Measurements from ENCODE around the gene PLSCR4.
"Not testable (repeated sequence)": the region's sequence is repeated elsewhere in the genome, so short reads cannot be mapped to it uniquely, and the experiment has no call there.

The PLSCR4 gene

DNA sequence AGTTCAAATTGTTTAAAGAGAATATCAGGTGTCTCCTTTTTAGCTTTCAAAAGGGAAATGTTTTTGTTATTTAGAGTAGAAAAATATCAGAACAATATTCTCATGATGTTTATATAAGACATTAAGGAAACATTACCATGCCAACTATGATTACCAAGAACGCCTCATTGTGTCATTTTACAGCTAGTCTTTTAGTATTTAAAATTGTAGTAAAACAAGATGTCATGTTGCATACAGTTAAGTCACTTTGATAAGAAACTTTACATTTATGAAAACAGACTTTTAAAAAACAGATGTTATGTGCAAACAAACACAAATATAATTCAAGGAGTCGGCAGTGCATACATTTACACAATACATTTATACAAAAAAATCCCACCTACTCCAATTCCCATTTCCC lies 4.4 kb downstream of the PLSCR4 start:
- no peak for DNase-seq

DNA sequence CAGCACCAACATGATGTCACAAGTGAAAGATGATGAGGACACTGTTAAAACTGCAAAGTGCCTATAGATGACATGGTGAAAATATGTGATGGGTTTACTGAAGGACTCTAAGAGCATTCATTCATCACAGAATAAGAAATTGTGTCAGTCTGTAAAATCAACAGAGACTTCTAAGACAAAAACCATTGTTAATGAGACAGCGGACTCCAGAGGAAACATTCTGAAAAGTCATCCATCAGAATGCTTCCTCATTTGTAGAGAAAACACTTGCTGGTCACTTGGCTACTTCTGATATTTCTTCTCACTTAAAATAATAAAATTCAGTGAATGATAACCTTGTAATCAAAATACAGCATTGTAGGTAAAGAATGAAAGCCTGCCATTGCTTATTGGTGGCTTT lies 7.3 kb downstream of the PLSCR4 start:
- no peak for DNase-seq

DNA sequence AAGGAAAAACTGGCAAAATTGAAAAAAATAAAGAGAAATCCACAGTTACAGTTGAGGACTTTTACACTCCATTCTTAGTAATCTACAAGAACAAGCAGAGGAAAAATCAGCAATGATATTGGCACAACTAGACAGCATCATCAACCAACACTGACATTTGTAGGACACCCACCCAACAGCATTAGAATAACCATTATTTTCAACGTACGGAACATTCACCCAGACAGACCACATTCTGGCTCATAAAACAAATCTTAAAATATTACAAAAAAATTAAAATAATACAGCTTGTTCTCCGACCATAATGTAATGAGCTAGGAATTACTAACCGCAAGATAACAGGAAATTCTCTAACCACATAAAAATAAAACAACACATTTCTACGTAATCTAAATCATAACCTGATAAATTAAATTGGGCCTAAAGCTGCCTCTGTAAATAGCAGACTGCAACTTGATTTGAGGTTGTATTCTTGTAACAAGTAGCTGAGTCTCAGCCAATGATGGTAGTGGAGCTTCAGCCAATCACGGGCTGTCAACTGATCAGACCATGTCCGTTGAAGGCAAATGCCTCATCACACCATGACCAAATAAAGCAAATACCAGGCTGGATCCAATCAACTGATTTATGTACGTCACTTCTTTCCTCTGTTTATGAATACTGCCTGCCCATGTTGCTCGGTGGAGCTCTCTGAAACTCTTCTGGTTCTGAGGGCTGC lies 9.2 kb downstream of the PLSCR4 start:
- DNase-seq = no peak

DNA sequence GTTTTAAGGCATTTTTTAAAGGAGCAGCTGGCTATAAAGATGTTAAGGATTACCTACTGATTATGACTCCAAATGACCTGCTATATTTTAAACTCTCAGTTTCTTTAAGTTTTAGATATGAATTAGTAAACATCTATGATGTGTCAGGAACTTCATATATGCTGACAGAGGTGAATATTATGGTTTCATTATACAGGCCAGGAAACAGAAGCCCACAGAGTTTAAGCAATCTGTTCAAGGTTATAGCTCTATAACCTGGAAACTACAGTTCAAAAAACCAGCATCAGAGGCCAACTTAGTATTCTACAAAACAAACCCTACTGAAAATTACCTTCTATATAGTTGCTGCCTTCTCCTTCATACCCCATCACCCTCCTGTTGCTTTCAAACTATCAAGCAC lies 17.4 kb downstream of the PLSCR4 start:
- no peak for DNase-seq

DNA sequence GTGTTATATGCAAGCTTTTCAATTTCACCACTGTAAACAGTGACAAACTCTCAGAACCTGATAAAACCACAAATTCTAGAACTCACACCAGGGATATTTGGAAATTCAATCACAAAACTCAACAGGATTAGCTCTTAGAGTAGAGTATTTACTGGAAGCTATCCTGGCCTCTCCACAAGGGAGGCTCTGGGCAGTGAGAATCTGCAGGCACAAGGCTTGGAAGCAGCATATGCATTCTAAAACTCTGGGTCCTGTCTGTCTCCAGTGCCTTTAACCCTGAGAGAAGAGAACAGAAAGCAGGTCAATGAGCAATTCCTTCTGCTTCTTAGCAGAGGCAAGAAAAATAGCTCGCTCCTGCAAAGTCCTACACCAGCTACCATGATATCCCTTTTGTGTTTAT lies 23.4 kb downstream of the PLSCR4 start:
- DNase-seq = no peak

DNA sequence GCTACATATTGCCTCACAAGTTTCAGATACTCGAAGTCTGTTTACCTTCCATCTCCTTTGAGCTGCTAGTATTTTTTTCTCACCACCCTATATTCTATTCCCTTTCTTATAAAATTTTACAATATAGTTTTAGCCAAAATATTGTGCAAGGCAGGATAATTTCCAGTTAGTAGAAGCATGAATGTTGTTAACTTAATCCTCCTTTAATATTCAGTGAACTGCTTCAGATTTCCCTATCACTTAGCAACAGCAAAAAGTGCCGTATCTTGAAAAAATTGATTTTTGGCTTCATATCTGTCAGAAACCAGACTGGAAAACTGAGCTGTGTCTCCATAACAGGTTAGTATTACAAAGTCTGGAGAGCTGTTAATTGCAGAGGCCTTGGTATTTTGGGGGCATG lies 24.0 kb downstream of the PLSCR4 start:
- no peak for DNase-seq

DNA sequence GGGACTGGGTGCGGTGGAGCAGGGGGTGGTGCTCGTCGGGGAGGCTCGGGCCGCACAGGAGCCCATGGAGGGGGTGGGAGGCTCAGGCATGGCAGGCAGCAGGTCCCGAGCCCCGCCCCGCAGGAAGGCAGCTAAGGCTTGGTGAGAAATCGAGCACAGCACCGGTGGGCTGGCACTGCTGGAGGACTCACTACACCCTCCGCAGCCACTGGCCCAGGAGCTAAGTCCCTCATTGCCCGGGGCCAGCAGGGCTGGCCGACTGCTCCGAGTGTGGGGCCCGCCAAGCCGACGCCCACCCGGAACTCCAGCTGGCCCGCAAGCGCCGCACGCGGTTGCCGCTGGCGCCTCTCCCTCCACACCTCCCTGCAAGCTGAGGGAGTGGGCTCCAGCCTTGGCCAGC lies 25.4 kb downstream of the PLSCR4 start:
- not testable (repeated sequence) for DNase-seq

DNA sequence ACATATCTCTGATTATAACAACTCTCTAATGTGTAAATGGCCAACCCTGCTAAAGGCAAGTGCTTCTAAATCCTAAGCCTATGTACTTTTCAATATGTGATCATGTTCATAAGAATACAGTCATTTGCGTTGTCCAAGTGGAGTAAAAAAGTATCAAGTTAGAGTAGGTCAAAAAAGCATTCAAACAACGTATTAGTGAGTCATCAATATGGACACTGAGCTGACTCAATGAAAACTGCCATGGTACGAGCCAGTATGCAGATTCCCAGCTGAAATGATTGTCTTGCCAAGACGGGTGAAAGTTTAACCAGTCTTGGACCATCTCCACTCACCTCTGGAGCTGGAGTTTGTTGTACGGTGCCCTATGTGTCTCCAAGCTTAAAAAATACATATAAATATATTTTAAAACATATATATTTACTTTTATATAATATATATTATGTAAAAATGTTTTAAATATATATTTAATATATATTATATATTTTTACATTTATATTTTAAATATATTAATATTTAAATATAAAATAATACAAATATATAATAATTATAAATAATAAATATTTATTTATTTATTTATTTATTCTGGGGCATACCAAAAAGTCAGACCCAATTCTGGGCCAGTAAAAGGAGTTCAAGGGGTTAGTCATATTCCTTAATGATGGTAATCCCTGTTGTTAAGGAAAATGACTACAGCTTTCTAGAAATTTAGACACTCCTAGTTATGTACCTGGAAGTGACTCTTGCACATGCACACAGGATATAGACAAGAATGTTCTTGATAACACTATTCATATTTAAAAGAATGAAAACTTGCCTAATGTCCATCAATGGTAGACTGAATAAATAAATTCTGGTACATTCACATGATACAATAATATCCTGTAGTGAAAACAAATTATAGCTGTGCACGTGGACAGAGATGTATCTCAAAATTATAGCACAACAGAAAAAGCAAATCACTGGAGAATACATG lies 27.2 kb downstream of the PLSCR4 start:
- DNase-seq = no peak

DNA sequence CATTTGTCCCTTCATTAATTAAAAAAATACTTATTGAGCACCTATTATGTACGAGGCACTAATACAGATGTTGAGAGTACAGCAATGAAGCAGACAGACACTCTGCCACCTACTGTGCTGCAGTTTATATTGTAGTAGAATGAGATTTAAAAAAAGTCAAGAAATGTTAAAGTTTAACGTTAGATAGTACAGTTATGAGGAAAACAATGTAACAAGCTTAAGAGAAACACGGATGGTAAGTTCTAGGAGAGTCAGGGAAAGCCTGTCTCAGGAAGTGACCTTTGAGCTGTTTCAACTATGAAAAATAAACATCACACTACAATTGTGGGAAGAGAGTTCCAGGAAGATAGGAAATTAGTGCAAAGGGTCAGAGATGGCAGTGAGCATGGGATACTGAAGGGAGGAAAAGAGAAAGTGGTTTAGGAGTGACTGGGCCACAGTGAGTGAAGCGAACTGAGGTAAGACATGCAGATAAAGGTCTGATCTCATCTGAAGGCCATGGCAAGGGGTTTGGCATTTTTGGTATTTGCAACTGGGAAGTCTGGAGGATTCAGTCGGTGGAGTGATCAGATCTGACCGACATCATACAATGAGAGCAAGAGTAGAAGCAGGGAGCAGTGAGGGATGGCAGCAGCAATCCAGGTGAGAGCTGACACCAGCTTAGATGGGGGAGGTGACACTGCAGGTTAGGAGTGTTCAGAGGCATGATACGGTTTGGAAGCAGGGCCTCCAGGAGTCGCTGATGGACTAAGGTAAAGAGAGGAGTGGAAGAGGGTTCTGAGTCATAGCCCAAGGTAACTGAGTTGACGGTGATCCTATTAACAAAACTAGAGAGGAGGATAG lies 28.5 kb downstream of the PLSCR4 start:
- DNase-seq = no peak

DNA sequence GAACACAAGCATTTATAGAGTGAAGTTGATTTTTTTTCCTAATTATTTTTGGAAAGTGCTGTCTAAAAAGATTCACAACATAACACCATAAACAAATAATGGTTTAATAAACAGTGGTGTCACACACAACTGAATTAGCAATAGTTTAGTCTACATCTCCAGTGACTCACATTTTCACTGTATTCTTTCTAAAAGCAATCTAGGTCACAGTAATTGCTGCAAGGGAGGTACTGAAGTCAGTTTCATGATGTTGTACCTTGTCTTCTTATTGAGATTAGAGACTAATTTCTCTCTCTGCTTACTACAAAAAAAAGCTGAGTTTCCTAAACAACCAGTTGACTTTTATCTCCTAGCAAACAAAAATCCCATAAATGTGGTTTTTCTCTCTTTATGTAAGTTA lies 29.6 kb downstream of the PLSCR4 start:
- DNase-seq = no peak

DNA sequence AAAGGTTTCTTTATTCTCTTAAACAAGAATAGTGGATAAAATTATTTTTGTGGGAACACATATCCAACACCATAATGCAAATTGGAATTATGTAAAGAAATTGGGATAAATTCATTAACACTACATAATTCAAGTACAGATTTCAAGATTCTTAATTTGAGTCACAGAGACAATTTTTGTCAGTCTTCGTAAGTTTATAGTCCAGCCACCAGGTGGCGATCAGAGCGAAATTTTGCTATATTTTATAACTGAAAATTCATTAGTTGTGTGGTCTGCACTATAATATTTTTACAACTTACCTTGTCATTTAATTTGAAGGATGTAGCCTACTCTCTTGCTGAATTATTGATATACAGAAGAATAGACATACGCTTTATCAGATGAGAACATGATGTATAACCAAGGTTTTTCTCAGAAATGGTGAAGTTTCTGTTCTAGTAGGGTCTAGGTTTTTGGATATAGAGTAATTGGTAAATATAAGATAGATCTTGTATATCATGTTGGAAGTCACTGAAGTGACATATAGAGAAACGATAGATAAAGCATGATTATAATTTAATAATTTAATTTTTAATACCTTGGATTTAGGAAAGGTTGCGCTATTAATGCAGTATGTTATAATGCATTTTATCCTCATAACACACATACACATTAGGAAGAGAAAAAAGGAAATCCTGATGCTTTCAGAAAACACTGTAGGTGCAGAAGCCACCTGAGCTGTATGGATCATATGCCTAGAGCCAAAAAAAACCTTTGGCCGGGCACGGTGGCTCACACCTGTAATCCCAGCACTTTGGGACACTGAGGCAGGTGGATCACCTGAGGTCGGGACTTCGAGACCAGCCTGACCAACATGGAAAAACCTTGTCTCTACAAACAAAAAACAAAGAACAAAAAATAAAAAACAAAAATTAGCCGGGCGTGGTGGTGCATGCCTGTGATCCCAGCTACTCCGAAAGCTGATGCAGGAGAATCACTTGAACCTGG lies 31.7 kb downstream of the PLSCR4 start:
- DNase-seq = peak in 4 of 5 donors; percentile 7 to 31 (median 12)

DNA sequence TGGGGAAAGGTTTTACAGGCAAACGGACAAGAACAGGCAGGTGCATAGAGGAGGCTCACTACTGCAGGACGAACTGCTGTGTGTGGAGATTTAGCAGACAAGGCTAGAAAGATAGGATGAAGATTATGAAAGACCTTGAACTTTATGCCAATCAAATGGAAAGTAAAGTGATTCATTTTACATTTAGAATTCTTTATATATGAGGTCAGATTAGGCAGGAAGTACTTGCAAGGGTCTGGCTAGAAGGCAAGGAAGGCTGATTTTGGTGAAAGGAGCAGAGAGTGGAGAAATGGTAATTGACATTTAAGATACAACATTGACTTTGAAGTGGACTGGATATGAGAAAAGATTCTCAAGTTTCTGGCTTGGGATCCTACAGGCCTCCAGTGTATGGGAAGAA lies 33.6 kb downstream of the PLSCR4 start:
- no peak for DNase-seq

DNA sequence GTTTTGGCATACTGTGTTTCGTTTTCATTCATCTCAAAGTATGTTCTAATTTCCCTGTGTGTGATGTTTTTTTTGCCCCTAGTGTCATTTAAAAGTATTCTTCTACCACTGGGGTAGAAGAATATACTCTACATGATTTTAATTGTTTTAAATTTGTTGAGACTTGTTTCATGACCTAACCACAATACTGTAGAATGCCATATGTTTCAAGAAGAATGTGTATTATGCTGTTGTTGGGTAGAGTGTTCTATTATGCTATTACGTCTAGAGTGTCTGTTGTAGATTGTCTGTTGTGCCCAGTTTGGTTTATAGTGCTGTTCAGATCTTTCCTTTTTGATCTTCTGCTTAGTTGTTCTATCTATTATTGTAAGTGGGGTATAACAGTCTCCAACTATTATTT lies 36.4 kb downstream of the PLSCR4 start:
- DNase-seq = no peak

DNA sequence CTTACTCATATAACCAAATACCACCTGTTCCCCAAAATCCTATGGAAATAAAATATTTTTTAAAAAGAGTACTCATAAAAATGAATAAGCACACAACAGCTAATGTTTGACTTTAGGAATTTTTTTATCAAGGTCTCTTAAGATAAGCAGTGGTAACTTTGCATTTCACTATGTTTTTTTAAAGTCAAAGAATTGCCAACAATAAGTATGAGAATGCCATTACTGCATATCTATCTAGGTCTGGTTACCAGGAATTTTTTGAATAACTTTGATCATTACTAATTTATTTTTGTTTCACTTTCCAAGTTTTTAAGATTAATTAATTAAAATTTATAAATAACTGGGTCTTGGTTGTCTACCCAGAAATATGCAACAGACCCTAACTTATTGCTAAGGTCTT lies 41.5 kb downstream of the PLSCR4 start:
- no peak for DNase-seq

DNA sequence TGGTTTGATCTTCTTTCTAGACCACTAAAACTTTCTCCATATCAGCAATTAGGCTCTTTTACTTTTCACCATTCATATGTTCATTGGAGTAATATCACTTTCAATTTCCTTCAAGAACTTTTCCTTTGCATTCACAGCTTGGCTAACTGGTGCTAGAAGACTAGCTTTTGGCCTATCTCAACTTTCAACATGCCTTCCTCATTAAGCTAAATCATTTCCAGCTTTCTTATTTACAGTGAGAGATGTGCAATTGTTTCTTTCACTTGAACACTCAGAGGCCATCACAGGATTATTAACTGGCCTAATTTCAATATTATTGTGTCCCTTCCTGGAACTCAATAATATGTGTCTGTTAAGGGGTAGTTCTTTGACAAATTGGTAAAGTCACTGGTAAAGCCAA lies 47.1 kb downstream of the PLSCR4 start:
- DNase-seq = no peak

DNA sequence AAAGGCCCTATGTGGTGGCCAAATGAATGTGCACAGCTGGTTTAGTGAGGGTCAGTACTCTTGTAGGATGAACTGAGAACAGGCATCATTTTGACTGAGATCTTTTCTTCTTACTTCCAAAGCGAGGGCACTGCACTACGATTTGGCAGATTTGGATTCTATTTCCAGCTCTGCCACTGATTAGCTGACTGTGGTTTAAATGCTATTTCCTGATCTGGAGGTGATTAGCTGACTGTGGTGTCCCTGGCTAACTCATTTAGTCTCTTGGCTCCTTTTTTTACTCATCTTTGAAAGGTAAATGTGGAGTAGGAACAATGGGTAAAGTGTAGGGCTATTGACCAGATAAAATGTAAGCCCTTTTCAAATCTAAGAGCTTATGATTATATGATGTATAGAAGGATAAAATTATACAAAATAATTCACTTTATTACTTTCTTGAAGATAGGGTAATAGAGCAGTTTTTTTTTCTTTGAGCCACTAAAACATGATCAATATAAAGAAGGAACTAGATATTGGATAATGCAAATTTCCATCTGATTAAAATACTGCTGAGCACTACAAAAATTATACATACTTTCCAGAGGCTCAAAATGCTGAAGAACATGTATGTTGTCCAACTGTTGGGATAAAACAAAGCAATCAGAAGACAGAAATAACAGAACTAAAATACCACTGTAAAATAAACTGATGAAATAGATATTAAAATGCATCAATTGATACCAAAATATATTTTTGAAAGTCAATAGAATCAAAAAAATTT lies 50.3 kb downstream of the PLSCR4 start:
- no peak for DNase-seq

DNA sequence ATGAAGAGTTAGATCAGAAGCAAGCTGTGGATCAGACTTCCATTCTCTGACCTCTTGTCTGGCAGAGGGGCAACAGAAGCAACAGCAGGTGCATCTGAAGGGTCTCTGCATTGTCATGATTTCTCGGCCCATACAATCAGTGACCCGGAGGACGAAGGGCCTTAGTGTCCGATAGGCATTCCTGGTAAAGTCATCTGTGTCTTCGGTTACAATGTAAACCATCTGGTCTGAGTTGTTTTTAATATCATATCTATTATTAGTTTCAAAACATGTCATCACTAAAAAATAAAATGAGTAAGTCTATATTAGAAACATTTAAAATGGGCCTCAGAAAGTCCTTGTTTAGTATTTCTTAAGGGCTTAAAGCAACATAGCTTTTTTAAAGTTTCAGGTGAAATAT lies 51.1 kb downstream of the PLSCR4 start:
- no peak for DNase-seq

DNA sequence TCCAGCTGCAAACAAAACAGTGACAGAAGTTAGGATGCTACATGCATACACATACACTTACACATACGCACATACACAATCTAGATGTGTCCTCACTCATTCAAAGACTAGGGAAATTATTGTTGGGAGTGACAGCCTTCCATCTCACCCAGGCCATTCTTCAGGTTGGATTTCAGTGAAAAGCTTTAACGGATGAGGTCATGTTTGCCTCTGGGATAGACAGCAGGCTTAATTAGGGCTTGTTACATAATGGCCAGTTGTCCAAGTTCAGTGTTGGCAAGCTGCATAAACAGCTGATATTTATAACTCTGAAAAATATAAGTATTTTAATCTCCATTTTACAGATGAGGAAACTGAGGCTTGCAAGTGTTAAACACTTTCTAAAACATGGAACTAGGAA lies 54.1 kb downstream of the PLSCR4 start:
- DNase-seq = no peak

DNA sequence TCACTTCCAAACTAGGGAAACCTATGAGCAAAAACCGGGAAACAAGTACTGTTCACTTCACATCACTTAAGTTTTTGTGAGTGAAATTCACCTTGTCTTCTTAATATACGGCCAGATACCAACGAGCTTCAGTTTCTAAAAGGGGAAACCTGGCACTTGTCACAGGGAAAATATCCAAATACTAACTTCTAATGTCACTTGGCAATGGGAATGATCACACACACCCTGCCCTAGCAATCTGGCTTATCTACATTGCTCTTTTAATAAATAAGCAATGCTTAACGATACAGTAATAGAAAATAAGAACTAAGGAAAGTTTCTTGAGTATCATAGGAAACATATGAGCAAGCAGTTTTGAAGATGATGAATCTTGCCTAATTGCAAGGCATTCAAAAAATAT lies 55.3 kb downstream of the PLSCR4 start:
- DNase-seq = no peak

DNA sequence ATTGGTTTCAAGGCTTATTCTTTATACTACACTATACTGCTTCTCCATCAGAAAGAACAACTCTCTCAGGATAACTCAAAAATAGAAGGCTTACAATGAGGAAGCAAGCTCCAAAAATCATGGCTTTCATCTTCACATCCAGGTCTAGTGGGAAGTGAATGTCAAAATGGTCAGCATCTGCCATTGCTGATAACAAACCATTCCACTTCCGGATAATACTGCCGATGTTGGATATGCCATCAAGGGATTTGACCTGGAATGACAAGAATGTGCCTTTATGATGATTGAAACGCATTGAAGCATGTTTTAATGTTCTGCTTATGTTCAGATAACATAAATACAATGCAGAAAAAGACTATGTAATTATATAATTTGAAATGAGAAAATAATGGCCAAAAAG lies 55.9 kb downstream of the PLSCR4 start:
- DNase-seq = no peak

DNA sequence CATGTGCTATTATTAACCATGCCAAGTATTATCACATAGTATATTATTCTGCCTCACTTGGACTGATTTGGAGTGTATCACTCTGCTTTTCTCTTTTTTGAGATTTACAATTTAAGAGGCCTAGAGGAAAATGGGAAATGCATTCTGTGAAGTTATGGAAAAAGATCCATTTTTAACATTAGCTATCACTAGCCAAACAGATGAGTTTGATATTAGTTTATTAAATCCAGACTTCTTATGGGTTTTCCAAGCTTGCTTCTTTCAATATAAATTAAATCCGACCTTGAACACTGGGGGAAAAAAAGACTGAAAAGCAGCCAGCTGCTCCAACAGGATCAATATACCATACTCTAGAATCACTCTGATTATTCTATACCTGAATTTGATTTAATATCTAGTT lies 59.9 kb downstream of the PLSCR4 start:
- no peak for DNase-seq
